NCI-H1436 (cell line): Measurements from ENCODE around the gene PPP1R1A.

Experiments
- DNase-seq: peaks from one replicate; lab custom pipeline; 2025; lab: John Stamatoyannopoulos, UW

PPP1R1A gene

GRCh38 chr12:54571193-54572188 lies 17.0 kb downstream of the PPP1R1A start:
- DNase-seq, result no peak

DNA sequence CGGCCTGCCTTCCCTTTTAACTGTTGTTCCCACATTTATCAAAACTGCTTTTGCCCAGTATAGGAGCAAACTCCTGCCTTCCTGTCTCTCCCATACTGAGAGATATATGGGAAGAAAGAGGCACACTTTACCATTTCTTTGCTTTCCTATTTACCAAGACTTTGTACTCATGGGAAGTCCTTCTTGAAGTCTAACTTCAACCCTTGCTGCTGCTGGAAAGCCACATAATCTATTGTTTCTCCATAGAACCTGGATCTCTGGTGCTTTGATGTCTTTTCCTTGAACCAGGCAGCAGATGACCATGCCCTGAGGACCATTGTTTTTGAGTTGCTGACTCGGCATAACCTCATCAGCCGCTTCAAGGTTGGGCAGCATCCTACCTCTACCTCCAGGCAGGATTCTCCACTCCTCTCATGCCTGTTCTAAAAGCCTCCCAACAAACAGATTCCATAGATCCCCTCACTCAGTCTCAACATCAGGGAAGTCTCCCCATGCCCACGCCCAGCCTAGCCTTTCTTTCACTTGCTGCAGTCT lies 18.4 kb downstream of the PPP1R1A start:
- DNase-seq, result no peak

- DNase-seq, result no peak
Observed at GRCh38 chr12:54569072-54569471, 19.4 kb downstream of the PPP1R1A start.

- DNase-seq, result no peak
Observed at GRCh38 chr12:54566792-54567191, 21.7 kb downstream of the PPP1R1A start.

DNA sequence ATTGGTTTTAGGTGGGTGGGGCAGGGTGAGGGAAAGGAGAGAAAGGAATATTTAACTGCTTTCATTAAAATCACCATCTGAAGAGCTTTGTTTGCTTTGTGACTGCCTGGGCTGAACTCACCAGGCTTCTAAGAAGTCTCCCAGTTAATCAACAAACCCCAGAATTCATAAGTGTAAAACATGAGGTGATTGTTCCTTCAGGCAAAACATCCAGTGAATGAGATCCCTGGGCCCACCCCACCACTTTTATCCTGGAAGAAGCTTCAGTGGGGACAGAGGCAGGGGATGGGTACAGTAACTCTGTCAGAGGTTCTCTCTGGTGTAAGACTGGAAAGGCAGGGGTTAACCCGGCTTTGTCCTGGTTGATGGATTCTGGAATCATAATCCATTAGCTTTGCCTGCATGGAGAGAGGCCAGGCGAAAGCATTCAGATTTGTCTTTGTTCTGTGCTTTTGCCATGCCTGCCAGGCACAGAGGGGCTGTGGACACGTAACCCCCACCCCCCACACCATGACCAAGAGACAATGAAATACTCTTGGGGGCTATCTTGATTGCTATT lies 22.4 kb downstream of the PPP1R1A start:
- DNase-seq, result no peak

GRCh38 chr12:54565310-54565985 lies 23.0 kb downstream of the PPP1R1A start:
- no peak for DNase-seq

GRCh38 chr12:54564768-54565167 lies 23.7 kb downstream of the PPP1R1A start:
- DNase-seq, result no peak

DNA sequence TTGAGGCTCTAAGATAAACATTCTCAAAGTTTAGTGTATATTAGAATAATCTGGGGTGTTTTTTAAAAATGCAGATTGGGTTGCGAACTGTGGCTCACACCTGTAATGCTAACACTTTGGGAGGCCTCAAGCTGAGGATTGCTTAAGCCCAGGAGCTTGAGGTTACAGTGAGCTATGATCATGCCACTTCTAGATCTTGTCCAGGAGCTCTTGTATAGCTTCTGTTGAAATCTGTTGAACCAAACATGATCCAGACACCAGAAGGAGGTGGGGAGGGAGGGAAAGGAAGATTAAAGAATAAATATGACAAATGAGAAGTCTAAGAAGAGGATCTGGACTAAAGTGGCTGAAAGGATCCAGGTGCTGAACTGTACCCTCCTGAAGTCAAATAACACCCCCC lies 24.7 kb downstream of the PPP1R1A start:
- no peak for DNase-seq

- no peak for DNase-seq
Observed at GRCh38 chr12:54562750-54563356, 25.6 kb downstream of the PPP1R1A start.

- DNase-seq, result no peak
Observed at GRCh38 chr12:54561164-54561563, 27.3 kb downstream of the PPP1R1A start.

DNA sequence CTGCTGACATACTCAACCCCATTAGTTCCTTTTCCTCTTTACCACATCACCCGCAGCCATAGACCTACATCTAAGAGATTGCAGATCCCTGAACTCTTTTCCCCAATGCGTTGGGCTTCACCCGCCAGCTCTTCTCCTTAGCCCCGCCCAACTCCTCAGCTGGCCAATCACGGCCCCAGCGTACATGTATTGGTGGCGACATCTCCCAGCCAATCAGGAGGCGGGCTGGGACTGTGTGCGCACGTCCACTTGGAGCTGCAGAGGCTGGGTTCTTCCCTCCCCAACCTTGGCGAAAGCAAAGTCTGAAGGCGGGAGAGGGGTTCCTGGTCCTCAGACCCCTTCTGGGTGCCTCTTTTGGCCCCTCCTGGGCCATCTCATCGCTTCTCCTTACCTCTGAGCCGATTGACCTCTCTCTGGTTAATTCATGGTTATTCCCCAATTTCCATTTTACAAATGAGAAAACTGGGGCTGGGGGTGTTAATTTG lies 28.0 kb downstream of the PPP1R1A start:
- DNase-seq, result peak; percentile 76

DNA sequence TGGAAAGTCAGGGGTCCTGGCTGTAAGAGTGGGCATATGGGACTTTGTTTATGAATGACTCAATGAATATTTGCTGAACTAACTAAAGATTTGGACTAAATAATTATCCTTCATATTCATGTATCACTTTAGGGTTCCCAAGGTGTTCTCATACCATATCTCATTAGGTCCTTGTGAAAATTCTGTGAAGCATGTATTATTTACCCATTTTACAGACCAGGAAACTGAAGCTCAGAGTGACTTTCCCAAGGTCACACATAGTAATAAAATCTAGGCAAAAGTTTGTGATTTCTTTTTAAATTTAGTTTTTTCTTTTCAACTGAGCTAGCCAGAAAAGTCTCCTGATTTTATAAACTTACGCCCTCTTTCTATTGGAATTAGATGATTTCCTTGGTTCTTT lies 29.7 kb downstream of the PPP1R1A start:
- no peak for DNase-seq

DNA sequence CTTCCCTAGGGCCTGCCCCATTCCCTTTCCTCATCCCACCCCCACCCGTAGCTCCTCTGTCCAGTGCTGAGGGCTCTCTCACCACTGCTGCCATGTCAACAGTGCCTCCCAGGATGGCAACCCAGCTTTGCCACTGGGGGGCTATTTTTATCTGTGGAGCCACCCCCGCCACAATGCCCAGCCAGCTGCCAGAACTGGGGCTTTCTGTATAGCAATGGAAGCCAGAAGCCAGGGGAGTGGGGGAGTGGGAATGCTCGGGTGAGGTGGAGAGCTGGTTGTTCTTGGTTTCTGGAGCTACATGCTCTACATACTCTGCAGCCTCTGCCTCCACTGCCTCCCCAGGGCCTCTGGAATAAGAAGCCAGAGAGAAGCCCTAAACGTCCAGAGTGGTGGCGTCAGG lies 30.1 kb downstream of the PPP1R1A start:
- no peak for DNase-seq

DNA sequence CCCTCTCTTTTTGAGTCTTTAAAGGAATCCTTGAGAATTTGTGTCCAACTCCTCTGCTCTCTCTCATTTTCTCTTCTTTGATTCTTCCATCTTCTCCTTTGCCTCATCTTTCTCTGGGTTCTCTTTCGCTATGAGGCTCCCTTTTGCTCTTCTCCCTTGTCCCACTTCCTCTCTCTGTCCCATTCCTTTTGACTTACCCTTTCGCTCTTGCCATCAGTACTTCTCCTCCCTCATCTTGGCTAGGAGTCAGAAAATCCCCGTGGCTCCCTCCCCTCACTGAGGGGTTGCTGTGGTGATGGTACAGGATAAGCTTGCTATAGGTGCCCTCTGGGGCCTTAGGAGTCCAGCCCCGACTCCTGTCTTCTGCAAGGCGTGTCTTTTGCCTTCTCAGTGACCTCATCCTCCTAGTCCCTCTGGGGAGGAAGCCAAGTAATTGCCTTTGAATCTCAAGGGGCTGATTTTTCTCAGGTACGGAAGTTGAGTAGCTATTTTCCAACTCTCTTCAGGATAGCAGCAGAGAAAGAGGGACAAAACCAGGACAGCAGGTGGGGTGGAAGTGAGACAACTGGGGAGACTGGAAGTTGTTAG lies 32.7 kb downstream of the PPP1R1A start:
- DNase-seq, result peak; percentile 24

- no peak for DNase-seq
Observed at GRCh38 chr12:54549774-54550451, 38.5 kb downstream of the PPP1R1A start.

GRCh38 chr12:54546511-54546910 lies 41.9 kb downstream of the PPP1R1A start:
- DNase-seq, result no peak

- DNase-seq, result no peak
Observed at GRCh38 chr12:54544743-54545142, 43.7 kb downstream of the PPP1R1A start.

GRCh38 chr12:54543526-54543925 lies 44.9 kb downstream of the PPP1R1A start:
- no peak for DNase-seq

GRCh38 chr12:54541751-54542290 lies 46.6 kb downstream of the PPP1R1A start:
- DNase-seq, result no peak

GRCh38 chr12:54538136-54538700 lies 50.2 kb downstream of the PPP1R1A start:
- DNase-seq, result no peak
